Right forelimb (tissue), 1 donor: Measurements from ENCODE around the gene PDE11A.
"Not testable (repeated sequence)": the region's sequence is repeated elsewhere in the genome, so short reads cannot be mapped to it uniquely, and the experiment has no call there.

Experiments used
- DNase-seq: peaks from one replicate; pipeline ENCODE4 v3.0.0-alpha.2; 2018

The PDE11A gene

DNA sequence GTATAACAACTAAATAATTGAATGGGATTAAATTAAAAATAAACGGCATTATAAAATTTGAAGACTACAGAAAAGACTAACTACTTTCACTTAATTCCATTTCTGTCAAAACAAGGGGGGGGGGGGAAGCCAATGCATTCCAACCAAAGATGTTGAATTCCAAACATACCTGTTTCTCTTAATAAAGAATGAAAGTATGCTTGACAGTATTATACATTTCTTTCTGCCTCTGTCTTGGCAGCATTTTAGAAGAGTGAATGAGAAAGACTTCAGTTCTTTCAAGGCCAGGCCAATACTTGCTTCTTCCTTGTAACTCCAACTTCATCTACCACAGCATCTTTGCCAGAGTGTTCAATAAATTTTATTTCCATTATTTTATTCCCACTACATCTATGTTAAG is 65.9 kb downstream of the PDE11A start:
- no peak for DNase-seq

GRCh38 chr2:178005756-178006155 is 66.8 kb downstream of the PDE11A start:
- no peak for DNase-seq

GRCh38 chr2:178002038-178002437 is 70.5 kb downstream of the PDE11A start:
- no peak for DNase-seq

DNA sequence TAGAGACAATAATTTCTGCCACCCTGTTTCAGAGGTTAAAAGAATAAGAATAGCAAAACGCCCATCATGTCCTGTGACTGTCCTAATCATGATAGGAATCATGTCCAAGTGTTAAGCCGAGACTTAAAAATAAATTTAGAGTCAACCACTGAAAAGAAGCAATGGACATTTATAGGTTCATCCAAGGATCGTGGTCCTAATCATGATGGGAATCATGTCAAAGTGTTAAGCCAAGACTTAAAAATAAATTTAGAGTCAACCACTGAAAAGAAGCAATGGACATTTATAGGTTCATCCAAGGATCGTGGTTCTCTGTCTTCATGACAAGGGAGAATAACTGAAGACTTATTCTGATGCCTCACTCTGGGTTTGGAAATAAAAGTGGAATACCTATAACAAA is 73.6 kb downstream of the PDE11A start:
- DNase-seq = no peak

DNA sequence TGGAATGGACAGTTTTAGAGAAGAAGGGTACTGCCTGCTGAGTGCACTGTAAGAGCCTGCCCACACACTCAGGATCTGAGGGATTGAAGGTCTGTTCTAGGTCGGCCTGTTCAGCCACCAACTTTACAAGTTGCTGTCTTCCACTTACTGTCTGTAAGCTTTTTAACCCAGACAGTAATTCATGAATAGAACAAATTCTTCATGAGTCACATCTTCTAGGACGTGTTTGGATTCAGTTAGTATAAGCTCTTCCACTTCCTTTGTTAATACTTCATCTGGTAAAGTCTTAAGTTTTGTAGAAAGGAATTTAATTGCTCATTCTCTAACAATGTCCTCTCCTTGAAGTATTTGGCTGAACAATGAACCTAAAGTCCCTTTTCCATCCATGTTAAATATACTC is 74.6 kb downstream of the PDE11A start:
- no peak for DNase-seq

DNA sequence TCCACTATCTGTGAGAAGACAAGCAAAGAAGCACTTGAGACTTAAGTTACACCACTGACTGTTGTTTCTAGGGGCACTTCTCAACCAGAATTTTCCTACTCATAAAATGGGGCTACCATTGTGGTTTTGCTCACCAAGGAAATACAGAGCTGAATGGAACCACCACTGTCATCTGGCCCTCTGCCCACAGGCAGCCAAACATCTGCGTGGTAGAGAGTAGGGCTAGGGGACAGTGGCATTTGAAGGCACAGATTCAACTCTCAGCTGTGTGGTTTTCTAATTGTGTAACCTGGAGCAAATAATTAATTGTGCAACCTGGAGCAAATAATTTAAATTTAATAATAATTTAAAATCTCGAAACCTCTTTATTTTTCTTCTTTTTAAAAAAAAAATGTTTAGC is 79.6 kb downstream of the PDE11A start:
- DNase-seq = no peak

DNA sequence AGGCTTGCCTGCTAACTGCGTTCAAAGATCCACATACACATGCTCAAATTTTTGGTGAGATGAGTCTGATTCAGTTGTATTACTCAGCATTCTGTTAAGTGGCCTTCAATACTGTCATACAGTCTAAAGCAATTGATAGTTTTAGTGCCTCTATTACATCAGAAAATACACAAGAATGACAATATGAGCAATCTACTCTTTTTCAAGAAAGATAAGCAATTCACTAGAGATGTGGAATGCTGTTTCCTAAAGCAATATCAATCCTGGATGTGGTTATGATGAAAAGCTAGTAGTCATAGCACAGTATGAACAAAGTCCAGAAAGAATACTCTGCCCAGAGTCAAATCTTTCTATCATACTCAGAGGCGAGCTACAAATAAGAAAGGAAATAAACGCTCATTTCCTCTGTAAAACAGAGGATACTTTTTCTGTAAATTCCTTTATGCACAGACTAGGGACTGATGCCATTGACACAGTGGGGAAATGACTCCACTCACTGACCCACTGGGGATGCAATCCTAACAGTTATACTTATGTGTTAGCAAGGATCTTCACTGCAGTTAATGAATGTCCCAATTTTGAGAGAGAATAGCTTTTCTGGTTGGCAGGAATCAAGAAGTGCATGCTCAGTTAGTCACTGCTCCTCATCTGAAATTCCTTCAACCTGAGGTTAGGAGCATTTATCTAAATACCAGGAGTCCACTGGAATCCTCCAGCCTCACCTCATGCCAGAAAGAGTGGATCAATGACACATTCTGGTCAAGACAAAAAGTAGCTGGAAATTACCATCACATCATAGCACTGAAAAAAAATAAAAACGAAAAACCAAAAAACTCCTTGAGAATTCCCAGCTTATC is 83.3 kb downstream of the PDE11A start:
- no peak for DNase-seq

GRCh38 chr2:177984749-177985148 is 87.8 kb downstream of the PDE11A start:
- no peak for DNase-seq

DNA sequence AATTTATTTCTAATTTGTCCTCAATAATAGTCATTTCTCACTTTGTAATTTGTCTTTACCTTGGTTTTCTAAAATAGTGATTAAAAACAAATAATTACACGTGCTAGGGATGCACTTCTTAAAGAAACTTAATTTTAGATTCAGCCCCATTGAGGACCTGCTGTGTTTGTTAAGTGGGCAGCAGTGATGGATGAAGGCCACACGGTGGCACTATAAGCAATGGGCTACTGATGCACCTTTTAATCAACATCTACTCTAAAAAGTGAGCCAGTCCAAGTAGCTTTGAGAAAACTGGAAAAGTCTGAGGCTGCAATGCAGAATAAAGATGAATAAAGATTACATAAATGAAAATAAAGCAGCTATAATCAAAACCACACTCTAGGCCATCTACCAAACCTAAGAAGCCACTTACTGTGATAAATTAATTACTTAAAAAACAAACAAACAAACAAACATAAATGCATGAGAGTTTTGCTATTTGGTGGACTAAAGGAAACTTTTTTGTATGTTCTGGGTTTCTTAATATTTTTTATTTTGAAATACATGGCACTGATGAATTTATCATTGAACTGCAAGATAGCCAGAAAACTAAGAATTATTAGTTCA is 89.3 kb downstream of the PDE11A start:
- no peak for DNase-seq

DNA sequence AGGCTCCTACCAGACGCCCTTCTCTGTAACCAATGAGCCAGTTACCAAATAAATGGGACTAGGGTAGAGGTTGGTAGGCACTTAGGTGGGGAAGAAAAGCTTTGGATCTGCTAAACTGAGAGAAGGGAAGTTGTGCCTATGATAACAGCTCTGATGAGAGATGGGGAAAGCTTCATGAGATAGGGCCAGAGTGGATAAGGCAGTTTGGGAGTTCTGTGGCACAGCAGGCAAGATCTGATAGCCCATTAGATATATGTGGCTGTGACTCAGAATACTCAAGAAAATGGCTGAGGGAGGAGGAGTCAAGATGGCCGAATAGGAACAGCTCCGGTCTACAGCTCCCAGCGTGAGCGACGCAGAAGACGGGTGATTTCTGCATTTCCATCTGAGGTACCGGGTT is 99.8 kb downstream of the PDE11A start:
- no peak for DNase-seq

DNA sequence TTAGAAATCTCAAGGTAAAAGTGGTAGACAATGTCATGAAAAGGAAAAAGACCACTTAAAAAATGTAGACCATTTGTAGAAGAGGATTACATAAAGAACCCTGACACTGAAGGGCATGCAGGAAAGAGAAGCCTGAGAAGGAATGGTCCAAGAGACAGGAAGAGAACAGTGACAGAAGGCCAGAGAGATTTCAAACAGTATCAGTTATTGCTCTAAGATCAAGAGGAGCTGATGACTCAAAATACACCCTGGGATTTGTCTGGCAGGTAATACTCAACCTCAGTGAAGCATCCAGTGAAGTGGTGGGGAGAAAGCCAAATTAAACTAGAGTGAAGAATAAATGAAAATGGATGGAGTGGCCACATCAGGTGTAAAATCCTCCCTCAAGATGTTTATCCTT is 100.5 kb downstream of the PDE11A start:
- no peak for DNase-seq

DNA sequence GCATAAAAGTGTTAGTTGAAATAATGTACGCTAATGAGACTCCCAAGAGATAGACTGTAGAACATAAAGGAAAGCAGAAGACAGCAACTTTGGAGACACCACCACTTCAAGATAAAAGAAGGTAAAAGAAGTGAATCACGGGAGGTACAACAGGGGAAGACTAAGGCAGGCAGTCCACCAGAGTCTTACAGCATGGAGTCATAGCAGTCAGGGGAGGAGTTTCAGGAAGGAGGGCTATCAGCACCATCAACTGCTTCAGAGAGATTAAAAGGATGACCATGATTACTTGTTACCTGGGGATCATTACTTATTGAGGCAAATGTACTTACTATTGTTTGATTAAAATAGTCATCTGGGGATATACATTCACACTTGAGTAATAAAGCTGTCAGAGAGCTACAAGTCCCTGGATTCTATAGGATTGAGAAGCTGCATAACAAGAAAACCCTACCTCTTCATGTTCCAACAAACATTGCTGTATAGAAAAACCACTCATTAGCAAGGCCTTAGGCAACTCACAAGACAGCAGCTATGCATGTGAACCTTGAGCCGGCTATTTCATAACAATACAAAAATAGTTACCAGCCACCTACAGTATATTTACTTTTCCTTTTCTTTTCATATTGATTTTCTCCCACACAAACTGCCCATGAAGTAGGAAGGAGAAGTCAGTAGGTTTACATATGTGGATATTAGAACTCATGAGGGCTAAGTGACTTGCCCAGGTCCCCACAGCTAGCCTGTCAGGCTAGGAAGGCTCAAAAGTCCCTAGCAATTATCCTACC is 101.7 kb downstream of the PDE11A start:
- no peak for DNase-seq

DNA sequence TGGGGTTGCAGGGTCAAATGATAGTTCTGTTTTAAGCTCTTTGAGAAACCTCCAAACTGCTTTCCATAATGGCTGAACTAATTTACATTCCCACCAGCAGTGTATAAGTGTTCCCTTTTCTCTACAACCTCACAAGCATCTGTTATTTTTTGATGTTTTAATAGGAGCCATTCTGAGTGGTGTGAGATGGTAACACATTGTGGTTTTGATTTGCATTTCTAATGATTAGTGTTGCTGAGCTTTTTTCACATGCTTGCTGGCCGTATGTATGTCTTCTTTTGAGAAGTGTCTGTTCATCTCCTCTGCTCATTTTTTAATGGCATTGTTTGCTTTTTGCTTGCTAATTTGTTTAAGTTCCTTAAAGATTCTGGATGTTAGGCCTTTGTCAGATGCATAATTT is 107.7 kb downstream of the PDE11A start:
- no peak for DNase-seq

DNA sequence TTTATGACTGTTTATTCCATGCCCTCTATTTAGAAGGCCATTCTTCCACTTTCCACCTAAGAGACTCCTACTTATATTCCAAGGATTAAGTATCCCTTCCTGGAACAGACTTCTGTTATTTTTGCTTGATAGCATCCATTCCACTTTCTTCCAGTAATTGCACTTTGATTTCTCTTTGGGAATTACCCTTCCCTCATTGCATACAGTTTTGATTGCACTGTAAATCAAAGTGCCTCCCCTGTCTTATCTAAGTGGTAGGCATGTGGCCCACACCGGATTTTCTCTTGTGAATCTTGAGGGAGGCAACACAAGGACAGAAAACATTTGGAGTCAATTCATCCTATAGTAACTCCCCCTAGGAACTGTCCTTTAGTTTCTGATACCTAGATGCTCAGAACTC is 120.4 kb downstream of the PDE11A start:
- no peak for DNase-seq

GRCh38 chr2:177947598-177947997 is 125.0 kb downstream of the PDE11A start:
- DNase-seq = not testable (repeated sequence)

- DNase-seq = not testable (repeated sequence)
Measured at GRCh38 chr2:177944530-177944929, 128.0 kb downstream of the PDE11A start.

- no peak for DNase-seq
Measured at GRCh38 chr2:177942731-177943130, 129.8 kb downstream of the PDE11A start.

- no peak for DNase-seq
Measured at GRCh38 chr2:177939211-177939610, 133.4 kb downstream of the PDE11A start.

DNA sequence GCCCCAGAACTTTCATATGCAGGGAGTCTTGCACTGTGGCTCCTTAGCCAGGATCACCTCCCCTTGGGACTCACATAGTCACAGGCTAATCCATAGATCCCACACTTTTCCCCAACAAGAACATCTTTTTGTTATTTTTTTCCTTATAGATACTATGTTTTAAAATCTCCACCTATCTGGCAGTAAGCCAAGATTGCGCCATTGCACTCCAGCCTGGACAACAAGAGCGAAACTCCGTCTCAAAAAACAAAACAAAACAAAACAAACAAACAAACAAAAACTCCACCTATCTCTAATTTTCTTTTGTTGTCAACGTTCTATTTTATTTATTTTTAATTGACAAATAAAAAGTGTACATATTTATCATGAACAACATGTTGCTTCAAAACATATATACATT is 141.7 kb downstream of the PDE11A start:
- DNase-seq = no peak

DNA sequence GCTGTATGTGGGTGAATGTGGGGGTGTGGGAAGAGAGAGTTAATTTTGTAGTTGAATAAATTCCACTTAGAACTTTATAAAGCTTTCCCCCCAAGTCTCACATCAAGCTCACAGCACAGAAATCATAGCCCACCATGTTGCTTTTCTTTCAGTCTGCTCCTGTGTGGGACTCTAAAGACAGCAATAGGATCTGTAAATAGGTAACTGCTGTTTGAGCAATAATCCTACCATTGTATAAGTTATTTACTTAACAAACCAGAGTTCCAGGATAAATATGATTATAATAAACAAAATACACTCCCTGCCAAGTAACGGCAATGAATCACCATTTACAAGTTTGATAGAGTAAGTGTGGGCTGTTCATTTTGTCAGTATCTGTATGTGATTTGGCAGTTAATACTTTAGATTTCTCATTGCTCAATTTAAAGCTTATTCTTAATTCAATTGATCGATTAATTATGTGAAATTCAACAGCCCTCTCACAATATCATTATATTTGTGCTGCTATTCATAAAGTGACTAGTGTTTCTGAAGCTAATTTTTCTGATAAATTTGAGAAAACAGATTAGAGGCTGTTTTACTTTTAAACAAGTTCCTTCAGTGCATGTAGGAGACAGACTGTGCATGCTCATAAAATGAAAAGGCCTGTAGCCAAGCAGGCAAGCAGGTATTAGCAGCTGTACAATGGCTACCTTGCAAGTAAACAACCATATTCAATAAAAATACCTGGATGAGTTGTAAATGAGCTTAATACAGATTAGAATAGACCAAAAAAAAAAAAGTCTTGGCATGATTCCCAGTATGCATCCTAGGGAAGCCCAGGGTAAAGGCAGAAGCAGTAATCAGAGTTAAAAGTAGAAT is 142.7 kb downstream of the PDE11A start:
- DNase-seq = no peak

DNA sequence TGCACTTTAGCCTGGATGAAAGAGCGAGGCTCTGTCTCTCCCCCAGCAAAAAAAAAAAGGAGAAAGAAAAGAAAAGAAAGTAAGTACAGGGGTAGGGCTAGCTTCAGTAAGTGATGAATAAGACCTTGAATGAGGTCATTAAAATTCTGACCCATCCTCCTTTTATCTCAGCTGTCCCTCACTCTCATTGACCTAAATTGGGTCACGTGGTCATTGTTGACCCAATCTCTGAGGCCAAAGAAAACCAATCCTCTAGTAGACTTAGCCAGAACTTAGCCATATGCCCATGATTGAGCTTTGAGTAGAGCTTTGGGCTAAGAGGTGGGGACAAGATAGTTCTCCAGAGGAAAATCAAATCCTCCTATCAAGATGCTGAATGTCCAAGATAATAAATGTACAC is 149.3 kb downstream of the PDE11A start:
- no peak for DNase-seq

DNA sequence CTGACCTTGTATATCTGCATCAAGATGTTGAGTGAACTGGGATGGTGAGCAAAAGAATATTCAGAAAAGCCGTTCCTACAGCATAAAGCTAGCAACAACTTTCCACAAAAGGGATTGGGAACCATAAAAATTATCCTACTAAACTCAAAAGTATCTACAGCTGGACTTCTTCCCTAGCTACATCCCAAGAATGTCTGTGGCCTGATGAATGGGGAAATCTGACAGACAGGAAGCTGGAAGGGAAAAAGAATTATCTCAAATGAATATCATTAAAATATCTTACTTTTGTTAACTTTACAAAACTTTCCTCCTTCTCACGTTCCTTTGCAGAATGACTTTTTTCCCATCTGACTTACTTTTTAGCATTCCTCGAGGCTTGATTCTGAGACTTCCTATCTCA is 150.9 kb downstream of the PDE11A start:
- DNase-seq = no peak

DNA sequence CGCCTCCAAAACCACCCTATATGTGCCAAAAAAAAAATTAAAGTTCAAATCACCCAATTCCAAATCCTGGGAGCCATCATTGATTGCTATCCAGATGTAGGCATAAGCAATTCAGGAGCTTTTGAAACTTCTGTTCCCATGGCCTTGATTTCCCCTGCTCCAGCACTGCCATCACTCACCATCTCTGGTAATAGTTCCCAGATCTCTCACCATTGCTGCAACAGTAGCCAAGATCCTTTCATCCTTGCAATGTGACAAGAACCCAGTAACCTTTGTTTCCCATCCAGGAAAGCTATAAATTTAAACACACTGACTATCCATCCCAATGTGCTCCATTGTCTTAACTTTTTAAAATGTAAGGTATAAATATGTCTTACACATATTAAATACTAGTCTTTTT is 155.4 kb downstream of the PDE11A start:
- no peak for DNase-seq
